ENCODE data around the gene NCAPH2.

The NCAPH2 gene

DNA sequence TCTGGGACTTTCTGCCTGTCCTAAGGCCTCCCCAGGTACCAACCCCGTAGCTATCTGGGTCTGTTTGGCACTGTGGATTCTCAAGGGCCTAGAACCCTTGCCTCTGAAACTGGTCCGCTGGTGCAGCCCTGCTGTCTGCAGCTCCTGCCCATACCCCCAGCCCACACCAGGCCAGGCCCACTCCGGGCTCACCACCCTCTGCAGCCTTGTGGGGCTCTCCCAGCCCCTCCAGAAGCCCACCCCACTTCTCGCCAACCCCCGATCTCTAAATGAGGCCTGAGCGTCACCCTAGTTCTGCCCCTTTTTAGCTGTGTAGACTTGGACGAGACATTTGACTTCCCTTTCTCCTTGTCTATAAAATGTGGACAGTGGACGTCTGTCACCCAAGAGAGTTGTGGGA, 42.4 kb downstream of the NCAPH2 start:
- no peak for DNase-seq

DNA sequence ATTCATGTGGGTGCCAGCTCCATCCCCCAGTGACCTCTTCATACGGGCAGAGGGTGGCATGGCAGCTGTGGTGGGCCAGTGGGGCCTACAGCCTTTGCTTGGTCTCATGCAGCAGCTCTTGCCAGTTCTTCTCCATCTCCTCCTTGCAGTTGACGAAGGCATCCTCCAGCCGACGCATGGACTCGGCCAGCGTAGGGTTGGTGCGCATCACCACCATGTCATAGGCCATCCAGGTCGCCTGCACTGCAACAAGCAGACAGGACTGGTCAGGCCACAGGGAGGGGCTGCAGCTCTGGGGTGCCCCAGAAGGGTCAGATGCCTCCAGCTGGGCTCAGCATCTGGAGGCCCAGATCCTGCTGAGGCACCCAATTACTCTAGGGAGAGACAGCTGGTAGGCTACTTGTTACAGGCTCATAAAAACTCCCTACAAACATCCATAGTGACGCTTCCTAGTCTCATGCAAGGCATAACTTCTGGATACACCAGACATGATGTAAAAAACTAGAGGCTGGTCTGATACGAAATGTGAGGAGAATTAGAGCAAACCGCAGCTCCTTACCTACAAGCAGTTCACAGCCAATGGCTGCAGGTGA, 43.2 kb downstream of the NCAPH2 start:
- no peak for DNase-seq

DNA sequence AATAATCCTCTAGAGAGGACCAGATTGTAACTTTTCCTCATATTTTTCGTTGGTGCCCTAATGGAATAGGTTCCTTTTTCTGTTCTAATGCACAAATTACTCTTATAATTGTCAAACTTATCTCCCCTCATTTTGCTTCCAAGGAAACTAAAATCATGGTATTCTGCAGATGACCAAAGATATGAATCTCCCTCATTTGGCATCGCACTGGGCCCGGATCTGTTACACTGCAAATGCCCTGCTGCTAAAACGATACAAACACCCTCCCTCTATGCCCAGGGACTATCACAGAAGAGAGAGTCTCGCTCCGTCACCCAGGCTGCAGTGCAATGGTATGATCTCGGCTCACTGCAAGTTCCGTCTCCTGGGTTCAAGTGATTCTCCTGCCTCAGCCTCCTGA, 45.3 kb downstream of the NCAPH2 start:
- no peak for DNase-seq

DNA sequence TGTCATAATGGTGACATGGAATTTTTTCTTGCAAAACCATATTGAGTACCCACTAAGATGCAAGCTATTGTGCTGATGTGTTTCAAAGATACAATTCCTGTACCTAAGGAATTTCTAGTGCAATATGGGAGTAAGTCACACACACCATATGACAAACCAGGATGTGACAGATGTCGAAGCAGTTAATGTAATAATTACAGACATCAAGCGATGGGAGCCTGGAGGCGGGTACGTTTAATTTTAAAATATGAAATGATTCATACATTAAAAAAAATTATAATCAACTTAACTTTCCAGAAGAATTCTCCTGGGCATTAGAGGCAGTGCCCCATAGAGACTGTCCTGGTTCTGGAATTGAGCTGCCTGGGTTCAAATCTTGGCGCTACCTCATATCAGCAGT, 48.7 kb downstream of the NCAPH2 start:
- no peak for DNase-seq

DNA sequence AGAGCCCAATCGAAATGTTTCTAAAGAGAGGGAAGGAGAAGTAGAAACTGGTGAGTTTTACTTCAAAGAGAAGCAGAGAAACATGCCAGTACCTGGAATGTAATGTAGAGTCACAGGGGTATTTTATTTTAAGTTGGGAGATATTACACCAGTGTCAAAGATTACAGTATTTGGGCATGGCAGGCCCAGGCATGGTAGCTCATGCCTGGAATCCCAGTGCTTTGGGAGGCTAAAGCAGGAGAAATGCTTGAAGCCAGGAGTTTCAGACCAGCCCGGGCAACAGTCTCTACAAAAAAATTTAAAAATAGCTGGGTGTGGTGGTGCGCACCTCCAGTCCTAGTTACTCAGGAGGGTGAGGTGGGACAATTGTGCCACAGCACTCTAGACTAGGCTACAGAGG, 52.0 kb downstream of the NCAPH2 start:
- DNase-seq = no peak

DNA sequence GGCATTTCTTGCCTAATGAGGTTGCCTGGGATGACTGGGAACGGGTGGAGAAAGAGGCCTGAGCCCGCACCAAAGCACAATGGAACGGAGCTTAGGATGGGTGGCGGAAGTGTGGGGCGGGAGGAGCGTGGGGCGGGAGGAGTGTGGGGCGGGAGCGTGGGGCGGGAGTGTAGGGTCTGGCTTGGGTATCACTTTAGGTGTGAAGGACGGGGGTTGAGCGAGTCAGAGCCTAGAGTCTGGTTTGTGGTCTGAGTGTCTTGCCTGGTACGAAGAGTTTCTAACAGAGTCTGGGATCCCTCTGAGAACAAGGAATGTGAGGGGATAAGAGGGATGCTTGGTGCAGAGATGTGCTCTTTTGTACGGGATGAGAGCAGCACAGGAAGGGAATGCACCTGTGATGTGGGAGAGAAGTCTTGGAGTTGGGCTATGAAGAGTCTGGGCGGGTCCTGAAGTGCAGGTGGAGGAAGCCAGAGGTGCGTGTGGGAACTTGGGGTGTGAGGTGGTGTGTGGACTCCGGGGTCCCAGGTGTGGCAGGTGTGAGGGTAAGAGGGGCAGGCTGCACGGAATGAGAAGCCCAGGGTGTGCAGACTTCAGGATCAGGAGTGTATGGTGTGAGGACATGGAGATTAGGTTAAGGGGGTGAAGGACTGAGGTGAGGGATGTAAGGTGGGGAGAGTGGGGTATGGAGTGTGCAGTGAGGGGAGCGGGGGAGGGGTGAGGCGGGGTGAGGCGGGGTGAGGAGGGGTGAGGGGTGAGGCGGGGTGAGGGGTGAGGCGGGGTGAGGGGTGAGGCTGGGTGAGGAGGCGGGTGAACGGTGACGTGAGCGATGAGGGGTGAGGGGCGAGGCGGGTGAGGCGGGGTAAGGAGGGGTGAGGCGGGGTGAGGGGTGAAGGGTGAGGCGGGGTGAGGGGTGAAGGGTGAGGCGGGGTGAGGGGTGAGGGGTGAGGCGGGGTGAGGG, 53.7 kb downstream of the NCAPH2 start:
- no peak for DNase-seq

DNA sequence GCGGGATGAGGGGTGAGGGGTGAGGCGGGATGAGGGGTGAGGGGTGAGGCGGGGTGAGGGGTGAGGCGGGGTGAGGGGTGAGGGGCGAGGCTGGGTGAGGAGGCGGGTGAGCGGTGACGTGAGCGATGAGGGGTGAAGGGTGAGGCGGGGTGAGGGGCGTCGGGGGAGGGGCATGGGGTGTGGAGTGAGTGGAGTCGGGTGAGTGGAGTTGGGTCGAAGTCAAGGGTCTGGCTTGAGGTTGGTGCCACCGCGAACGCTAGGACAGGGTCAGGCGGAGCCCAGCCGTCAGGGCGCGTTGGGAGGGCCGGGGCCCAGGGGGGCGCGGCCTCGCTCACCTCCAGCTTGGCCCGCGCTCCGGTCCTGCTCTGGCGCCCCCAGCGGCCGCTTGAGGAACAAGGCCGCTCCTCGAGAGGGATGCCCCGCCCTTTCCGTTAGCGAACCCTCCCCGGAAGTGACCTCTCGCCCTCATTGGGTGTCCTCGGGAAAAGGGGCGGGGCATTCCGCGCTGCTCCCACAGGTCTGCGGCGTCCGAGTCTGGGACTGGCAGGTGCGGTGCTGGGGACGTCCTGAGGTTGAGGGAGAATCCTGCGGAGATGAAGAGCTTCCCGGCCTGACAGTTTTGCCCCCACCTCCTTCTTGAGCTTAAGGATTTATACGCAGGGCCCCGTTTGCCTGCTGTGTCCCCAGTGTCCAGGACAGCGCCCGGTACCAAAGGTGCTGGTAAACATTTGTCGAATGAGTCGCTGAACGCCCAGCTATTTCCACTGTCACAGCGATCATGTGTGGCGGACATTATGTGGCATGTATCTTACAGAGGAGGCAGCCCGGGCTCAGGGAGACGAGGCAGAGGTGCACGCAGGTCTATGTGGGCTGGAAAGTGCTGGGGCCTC, 54.7 kb downstream of the NCAPH2 start, which contains the start of gene SYCE3:
TSS of gene SYCE3 (minus strand) at position 397 of the 890 bp plus-strand sequence. CDS start 6,514 bp downstream, outside the sequence.
- DNase-seq = peak; percentile 80

DNA sequence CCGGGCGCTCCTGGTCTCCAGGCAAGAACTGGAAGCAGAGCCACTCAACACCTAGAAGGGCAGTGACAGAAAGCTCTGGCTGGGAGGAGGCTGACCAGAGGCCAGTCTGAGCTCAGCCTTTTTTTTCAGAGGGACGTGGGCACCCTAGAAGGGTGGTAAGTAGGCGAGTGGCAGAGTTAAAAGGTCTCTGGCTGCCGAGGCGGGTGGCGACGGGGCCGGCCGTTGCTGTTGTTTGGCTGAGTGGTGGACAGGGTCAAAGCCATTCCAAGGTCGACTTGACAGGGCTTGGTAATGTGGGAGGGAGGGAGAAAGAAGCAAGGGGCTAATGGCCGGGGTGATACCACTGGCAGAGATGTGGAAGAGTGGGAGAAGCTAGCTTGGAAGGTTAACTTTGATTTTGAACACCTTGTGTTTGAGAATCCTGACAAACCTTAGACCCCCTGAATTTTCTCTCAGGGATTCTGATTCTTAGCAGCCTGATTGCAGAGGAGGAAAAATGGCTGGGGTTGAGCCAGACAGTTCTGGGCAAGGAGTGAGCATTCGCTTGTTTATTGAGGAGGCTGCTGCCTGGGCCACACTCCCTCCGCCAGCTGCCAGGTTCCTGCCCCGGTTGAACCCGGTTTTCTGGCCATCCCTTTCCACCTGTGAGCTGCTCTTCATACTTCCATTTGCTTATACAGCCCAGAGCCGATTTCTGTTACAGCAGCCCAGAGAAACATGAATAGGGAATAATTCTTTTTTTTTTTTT, 55.6 kb downstream of the NCAPH2 start:
- no peak for DNase-seq

DNA sequence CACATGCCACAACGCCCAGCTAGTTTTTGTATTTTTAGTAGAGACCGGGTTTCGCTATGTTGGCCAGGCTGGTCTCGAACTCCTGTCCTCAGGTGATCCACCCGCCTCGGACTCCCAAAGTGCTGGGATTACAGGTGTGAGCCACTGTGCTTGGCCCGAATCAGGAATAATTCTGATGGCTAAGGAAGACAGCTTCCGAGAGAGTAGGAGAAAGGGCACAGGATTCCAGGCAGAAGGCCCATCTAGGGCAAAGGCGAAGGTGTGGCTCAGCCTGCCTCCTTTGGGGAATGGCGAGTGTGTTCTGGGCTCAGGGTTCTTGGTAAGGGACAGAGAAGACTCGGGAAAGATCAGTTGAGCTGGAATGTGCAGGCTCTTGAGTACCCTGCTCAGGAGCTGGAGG, 56.3 kb downstream of the NCAPH2 start:
- DNase-seq = no peak

DNA sequence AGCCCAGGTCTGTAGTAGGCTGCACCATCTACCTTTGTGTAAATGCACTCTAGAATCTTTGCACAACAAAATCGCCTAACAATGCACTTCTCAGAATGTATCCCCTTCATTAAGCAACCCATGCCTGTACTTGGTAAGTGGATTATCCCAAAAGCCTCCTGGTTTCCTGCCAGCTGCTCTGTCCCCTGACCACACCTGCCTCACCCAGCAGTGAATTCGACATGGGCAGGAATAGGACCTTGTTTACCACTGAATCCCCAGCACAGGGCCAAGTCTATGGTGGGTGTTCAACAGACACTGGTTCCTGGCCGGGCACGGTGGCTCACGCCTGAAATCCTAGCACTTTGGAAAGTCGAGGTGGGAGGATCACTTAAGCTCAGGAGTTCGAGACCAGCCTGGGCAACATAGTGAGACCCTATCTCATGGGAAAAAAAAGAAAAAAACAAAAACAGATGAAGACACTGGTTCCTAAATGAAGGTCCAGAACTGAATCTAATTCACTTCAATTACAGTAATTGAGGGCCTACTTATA, 59.8 kb downstream of the NCAPH2 start:
- DNase-seq = no peak

DNA sequence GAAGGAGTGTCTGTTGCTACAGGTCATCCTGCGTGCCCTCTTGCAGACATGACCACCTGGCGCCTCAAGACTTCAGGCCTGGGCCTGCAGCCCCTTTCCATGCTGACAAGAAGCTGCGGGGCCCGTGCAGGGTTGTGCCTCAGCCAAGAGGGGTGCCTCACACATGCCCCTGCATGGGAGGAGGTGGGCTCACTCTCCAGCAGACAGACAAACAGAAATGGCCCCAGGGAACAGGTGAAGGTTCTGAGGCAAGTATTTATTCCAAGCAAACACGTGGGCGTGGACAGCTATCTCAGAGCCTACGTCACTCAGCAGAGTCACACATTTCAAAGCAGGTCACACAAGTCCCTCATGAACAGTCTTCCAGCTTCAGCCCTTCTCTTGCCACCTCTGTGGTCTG, 60.6 kb downstream of the NCAPH2 start:
- no peak for DNase-seq

DNA sequence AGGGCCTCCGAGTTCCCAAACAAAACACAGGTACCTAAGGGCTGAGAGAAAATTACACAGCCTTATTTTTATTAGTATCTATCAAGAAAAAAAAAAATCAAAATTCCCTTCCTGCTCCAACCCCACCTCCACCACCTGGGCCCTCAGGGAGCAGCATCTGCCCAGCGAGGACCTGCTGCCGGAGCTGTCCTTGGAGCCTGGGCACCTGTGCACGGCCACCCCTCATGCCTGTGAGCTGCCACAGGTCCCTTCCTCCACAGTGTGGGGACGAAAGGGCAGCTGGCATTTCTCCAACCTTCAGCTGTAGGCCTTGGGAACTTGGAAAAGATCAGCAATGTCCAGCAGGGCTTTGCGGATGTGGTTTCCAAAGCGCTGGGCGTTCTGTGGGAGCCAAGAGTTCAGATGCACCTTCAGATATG, 61.0 kb downstream of the NCAPH2 start:
- no peak for DNase-seq

DNA sequence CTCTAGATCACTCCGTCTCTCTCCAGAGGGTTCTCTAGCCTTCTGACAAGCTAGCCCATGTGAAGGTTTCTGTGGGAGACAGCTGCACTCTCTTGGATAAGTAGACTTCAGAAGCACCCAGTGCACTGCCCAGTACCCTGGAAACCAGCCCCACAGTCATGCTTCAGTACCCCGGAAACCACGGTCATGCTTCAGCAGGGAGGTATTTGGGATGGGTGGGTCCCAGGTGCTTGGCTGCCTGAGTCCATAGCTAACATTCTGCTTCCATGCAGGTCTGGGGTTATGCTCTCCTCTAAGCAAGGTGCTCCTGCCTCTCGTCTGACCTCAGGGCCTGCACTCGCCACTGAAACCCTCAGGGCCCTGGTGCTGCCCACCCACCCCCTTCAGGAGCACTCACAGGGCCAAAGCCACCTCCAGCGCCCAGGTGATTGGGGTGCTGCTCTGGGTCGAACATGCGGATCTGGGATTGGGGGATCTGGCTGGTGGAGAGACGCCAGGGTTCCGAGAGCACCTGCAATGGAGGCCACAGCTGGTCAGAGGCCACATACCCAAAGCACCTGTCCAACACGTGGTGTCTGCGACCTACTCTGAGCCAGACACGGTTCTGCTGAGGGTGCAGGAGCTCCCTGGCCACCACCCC, 62.0 kb downstream of the NCAPH2 start:
- DNase-seq = no peak

DNA sequence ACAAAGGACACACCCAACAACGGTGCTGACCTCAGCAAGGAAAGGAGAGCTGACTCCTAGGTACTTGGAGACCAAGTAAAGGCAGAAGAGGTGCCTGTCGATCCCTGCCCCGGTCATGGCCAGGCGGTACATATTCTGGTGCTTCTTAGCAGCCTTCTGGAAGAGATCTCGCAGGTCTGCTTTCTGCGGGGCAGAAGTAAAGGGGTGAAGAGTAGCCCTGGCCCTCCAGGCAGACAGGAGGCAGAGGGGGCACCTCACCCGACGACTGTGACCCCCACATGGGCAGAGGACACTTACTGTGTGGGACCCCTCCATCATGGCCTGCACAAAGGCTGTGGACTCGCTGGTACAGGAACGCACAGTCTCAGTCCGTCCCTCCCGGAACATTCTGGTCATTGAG, 62.8 kb downstream of the NCAPH2 start:
- DNase-seq = no peak

DNA sequence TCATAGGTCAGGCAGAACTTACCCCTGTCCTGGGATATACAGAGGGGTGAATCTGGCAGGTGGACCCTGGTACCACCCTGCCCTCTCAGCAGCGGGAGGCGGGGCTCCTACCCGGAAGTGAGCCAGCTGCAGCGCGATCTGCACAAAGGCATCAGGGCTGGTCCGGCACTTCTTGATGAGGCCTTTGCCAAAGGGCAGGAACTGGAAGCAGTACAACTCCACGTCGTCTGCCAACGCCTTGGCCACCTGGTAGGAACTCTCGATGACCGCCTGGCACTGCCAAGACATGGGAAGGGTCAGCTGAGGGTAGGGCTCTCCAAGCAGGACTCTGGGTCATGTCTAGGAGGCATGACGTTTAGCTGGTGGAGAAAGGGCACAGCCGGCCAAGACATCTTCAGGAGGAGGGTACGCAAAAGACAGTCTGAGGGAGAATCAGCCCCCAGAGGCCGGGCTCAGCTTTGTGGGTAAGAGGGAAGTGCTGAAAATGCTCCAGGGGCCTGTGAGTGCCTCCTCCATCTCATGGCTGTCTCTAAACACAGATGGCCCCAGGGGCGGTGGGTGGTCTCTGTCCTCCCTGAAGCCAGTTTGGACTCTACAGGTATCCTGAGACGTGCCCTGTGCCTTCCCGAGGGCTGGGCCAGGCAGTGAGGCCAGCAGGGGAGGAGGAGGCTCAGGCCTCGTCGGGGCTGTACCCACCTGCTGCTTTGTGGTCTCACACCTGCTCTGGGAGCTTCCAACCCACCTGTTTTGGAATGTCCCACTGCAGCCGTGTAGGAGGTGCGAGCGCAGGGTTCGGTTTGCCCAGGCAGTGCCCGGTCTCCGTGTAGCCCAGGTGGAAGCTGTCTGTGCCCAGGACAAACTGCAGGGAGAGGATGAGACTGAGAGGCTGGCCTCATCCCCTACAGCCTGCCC, 63.5 kb downstream of the NCAPH2 start:
- no peak for DNase-seq

DNA sequence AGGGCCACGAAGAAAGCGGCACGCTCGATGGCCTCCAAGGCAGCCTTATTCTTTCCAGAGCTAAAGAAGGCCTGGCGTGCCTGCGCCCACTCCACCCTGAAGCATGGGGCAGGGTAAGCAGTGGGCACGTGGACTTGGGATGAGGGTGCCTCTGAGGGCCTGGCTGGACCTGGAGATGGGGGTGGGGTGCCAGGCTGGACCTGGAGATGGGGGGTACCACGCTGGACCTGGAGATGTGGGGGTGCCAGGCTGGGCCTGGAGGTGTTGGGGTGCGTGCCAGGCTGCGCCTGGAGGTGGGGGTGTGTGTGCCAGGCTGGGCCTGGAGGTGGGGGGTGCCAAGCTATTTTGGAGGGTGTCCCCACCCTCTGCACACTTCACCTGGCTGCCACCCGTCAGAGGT, 64.9 kb downstream of the NCAPH2 start:
- no peak for DNase-seq

DNA sequence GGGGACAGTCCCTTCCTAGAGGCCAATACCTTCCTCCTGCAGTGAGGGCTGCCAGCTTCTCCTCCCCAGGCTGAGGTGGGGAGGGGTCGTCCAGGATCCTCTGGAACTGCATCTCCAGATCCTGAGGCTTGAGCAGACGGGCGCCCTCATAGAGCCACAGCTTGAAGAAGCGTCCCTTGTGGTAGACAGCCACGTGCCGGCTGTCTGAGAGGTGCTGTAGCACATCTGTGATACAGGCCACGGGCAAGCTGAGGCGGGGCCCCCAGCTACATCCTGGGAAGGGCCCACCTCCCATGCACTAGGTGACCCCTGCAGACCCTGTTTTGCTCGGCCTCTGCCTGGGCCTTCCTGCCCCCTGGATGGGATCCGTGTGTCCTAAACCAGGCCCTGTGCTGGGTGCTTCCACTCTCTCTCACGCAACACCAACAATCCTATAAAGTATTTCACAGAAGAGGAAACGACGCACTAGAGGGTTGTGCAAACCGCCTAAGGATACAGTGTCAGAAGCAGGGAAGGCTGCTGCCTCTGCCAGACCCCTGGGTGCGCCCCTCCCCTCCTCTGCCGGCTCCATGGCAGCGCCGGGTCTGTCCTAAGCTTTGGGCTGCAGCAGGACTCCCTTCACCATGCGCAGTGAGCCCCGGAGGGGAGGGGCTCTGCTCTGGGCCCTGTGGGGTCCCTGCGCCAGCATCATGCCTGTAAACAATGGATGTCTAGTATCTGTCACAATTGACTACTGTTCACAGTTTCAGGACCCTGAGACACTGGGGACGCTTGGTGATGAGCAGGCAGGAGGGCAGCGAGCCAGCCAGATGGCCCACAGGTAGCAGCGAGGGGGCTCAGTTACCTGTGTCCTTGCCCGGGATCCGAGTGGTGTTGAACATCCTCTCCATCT, 65.7 kb downstream of the NCAPH2 start:
- DNase-seq = no peak

DNA sequence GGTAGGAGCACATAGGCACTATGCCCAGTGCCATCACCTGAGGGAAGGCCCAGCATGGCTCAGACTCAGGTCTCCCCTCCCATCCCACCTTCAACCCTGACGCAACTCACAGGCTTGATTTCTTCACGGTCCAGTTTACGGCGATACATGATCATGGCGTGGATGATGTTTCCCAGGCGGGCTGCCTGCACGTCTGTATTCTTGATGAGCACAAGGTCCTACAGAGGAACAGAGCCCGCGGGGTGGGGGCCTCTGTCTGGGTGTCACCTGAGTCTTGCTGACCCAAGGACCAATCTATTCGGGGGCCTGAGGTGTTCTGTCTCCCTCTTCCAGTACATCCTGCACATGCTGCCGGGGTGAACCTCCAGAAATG, 66.3 kb downstream of the NCAPH2 start:
- no peak for DNase-seq
